HG02970 (cell line): Measurements from ENCODE around the gene KDM8.

ENCODE experiments used
- ATAC-seq: cut with Tn5 transposase; IDR thresholded peaks from one replicate; pipeline ENCODE4 v1.9.1; 2021; ENCODE audit warnings: mild to moderate bottlenecking, moderate library complexity, moderate number of reproducible peaks; ENCODE audit not compliant: unreplicated experiment, low FRiP score

Gene KDM8

DNA sequence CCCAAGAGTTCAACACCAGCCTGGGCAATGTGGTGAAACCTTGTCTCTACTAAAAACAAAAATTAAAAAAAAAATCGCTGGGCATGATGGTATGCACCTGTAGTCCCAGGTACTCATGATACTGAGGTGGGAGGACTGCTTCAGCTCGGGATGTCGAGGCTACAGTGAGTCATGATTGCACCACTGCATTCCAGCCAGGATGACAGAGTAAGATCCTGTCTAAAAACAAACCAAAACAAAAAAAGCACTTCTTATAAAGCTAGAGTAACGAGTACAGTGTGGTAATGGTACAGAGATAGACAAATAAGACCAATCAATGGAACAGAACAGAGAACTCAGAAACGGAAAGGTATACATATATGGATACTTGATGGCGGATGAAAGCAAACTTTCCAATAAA is 60.8 kb downstream of the KDM8 start:
- ATAC-seq: no peak

DNA sequence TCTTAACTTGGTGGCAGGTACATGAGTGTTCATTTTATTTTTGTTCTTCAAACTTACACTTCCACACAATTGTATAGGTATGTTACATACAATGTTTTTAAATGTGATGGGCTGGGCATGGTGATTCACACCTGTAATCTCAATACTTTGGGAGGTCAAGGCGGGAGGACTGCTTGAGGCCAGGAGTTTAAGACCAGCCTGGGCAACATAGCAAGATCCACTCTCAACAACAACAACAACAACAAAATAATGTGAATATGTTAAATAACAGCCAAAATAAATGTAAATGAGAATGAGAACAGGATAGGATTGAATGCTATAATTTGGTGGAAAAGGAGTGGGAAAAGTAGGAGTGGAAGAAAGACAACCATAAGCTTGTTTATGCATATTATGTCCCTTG is 62.7 kb downstream of the KDM8 start:
- no peak for ATAC-seq

DNA sequence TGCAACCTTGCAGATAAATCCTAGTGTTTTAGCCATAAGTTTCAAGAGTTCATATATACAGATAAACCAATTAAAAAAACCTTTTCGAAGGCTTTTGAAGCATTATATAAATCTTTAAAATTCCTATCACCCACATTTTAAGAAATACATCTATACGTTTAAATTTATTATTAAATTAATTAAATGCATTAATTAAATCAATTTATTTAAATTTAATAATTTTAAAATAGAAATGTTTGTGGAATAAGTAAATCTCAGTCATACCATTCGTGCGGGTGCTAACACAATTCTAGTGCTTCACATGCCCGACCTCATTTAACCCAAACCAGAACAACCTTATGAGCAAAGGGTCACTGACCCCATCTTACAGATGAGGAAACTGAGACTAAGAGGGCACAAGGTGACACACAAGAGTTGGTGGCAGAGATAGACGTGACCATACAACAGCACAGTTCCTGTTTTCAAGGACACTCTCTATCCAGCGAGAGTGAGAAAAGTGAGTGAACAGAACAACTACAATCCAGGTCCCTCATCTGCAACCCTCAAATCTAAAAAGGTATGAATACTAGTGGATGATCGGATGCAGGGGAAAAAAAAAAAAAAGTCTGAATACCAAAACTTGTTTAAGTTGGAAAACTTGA is 63.8 kb downstream of the KDM8 start:
- no peak for ATAC-seq

DNA sequence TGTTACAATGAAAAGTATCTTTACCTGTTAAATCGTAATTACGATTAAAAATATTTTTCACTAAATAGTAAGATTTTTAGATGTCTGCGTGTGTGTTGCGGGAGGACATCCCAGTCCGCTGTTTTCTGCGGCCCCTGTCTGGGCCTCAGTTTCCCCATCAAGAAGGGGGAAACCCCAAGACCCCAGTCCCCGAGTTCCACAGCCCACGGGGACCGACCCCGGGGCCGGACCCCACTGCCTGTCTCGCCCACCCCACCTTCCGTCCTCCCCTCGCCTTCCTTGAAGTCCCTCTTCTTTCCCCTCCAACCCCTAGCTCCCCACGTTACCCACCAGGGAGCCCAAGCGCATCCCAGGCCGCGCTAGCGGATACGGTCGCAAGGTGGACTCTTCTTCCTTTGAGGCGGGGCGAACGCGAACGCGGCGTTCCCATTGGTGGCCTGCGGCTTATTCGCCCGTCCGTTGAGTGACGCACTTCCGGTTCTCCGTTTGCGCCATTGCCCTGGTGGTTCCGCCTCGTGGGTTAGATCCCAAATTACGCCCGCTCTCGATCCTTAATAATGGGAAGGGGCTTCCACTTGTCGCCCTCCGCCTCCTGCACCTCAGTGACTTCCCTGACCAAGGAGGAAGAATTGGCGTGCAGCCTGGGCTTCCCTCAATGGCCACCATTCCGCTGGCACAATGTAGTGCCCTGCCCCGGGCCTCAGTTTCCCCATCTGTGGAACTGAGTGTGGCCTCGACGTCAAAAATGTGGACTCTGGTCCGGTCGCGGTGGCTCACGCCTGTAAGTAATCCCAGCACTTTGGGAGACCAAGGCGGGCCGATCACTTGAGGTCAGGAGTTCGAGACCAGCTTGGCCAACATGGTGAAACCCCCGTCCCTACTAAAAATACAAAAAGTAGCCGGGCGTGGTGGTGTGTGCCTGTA is 65.3 kb downstream of the KDM8 start, which contains the start of gene NSMCE1:
Gene NSMCE1, minus strand, starts transcription at position 397 of the 924 bp plus-strand sequence. CDS start 11,202 bp downstream, outside the sequence.
- peak; percentile 92 for ATAC-seq

DNA sequence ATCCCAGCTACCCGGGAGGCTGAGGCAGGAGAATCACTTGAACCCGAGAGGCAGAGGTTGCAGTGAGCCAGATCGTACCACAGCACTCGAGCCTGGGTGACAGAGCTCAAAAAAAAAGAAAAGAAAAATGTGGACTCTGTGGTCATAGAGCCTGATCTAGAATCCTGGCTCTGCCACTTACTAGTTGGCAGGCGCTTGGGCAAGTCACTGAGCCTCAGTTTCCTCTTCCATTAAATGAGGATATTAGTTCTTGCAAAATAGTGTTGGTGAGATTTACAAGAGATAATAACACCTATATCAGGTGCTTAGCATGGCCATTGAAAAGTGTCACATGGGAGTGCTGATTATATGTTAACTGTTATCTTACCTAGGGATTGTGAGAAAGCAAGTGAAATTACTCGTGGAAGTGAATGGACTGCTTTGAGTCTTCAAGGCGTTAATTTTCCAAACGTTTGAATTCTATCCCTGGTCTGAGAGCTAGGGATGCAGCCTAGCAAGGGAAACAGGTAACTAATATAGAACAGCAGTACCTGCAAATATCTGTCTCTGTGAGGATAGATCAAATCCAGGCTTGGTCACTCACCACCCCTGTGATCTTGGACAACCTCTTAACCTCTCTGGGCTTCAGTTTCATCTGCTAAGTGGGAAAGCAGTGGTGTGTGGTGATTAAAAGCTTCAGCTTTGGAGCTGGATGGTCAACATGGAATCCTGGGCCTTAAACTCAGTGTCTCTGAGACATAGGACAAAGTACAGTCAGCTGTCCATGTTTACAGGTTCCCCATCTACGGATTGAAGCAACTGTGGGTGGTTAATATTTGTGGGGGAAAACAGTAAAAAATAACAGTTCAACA is 66.2 kb downstream of the KDM8 start:
- no peak for ATAC-seq

- ATAC-seq: no peak
These were observed 67.0 kb downstream of the KDM8 start for GRCh38 chr16:27270349-27270748.
